WTC11 (cell line): ENCODE data around the gene THSD8.

Source experiments
- CTCF ChIP-seq: fragments of 200-600 bp; IDR thresholded peaks from 2 replicates; pipeline ENCODE4 v1.8.0; 2022; ENCODE audit warnings: antibody characterized with exemption
- NR2C2 ChIP-seq: sonication (generic); formaldehyde crosslinking; IDR thresholded peaks from 2 replicates; pipeline ENCODE4 v1.8.0; 2022; ENCODE audit warnings: mild to moderate bottlenecking, missing genetic modification reagents
- SP1 ChIP-seq: sonication (generic); formaldehyde crosslinking; conservative IDR thresholded peaks from 2 replicates; pipeline ENCODE4 v1.8.1; 2022; ENCODE audit warnings: missing genetic modification reagents

- TF ChIP-seq SP1 = no peak
- TF ChIP-seq NR2C2 (CRISPR knock-in tag) = no peak
- no peak for TF ChIP-seq CTCF
Observed at GRCh38 chr19:12759686-12760085, 42.2 kb upstream of the THSD8 start.
